HepG2 (cell line): ENCODE results near the gene ANKRD52. TPM values are rescaled to one million over a fixed set of nuclear protein-coding genes. Genes with fewer than 3 reads are reported as not detected.
A peak's percentile ranks its signal among the peaks of the same experiment; 100 is the strongest.

Experiments used
- AGO2 ChIP-seq: fragments of 200-400 bp; formaldehyde crosslinking; optimal IDR thresholded peaks from 2 replicates; pipeline ENCODE3; 2017; ENCODE audit warnings: mild to moderate bottlenecking, low read depth, low read length, moderate library complexity
- ATF7-NPFF ChIP-seq: sonication (generic); formaldehyde crosslinking; IDR thresholded peaks from 2 replicates; pipeline ENCODE4 v1.8.1; 2023; ENCODE audit warnings: mild to moderate bottlenecking, low read depth, missing genetic modification reagents, moderate library complexity
- BCL6 ChIP-seq: IDR thresholded peaks from 2 replicates; pipeline ENCODE4 v1.6.1; 2016; ENCODE audit warnings: missing genetic modification reagents, missing compliant biosample characterization
- HIVEP1 ChIP-seq: sonication (generic); formaldehyde crosslinking; IDR thresholded peaks from 2 replicates; pipeline ENCODE4 v1.4.0; 2020; ENCODE audit warnings: mild to moderate bottlenecking, missing genetic modification reagents
- HOXA3 ChIP-seq: sonication (generic); formaldehyde crosslinking; IDR thresholded peaks from 2 replicates; pipeline ENCODE4 v1.5.0; 2020; ENCODE audit warnings: missing genetic modification reagents
- ISL2 ChIP-seq: sonication (generic); formaldehyde crosslinking; IDR thresholded peaks from 2 replicates; pipeline ENCODE4 v1.5.0; 2020; ENCODE audit warnings: missing genetic modification reagents
- KMT2A ChIP-seq: sonication (generic); formaldehyde crosslinking; IDR thresholded peaks from 2 replicates; pipeline ENCODE4 v1.4.0; 2020; ENCODE audit warnings: missing genetic modification reagents
- MIER3 ChIP-seq: IDR thresholded peaks from 2 replicates; pipeline ENCODE4 v1.6.1; 2016; ENCODE audit warnings: missing compliant biosample characterization, borderline replicate concordance
- MXD3 ChIP-seq: IDR thresholded peaks from 2 replicates; pipeline ENCODE4 v1.6.1; 2016; ENCODE audit warnings: mild to moderate bottlenecking, missing biosample characterization, missing genetic modification reagents
- MXD4 ChIP-seq: IDR thresholded peaks from 2 replicates; pipeline ENCODE4 v1.6.1; 2016; ENCODE audit warnings: mild to moderate bottlenecking, missing biosample characterization, missing genetic modification reagents
- MXI1 ChIP-seq: IDR thresholded peaks from 3 replicates; pipeline ENCODE4 v1.6.1; 2012; ENCODE audit warnings: low read depth, low read length, inconsistent platforms, borderline replicate concordance
- NFKBIZ ChIP-seq: IDR thresholded peaks from 2 replicates; pipeline ENCODE4 v1.6.1; 2018; ENCODE audit warnings: missing genetic modification reagents, missing compliant biosample characterization
- PHF20 ChIP-seq: sonication (generic); formaldehyde crosslinking; IDR thresholded peaks from 2 replicates; pipeline ENCODE4 v1.5.0; 2020; ENCODE audit warnings: mild to moderate bottlenecking, missing genetic modification reagents
- PITX1 ChIP-seq: sonication (generic); formaldehyde crosslinking; IDR thresholded peaks from 2 replicates; pipeline ENCODE4 v1.5.1; 2020; ENCODE audit warnings: mild to moderate bottlenecking, missing genetic modification reagents
- RNF2 ChIP-seq: fragments of 450-650 bp; conservative IDR thresholded peaks from 2 replicates; pipeline ENCODE4 v1.6.1; 2016; ENCODE audit warnings: low read depth
- TBL1XR1 ChIP-seq: fragments of 150-350 bp; IDR thresholded peaks from 2 replicates; pipeline ENCODE4 v1.6.1; 2014; ENCODE audit warnings: borderline replicate concordance, low read length; ENCODE audit not compliant: partially characterized antibody
- YEATS4 ChIP-seq: sonication (generic); formaldehyde crosslinking; IDR thresholded peaks from 2 replicates; pipeline ENCODE4 v1.4.0; 2020; ENCODE audit warnings: missing genetic modification reagents, borderline replicate concordance
- ZC3H13 ChIP-seq: sonication (generic); formaldehyde crosslinking; IDR thresholded peaks from 2 replicates; pipeline ENCODE4 v1.8.1; 2023; ENCODE audit warnings: mild to moderate bottlenecking, missing genetic modification reagents, moderate library complexity
- ZFP41 ChIP-seq: sonication (generic); formaldehyde crosslinking; IDR thresholded peaks from 2 replicates; pipeline ENCODE4 v1.4.0; 2020; ENCODE audit warnings: mild to moderate bottlenecking, missing genetic modification reagents, borderline replicate concordance
- ZFP82 ChIP-seq: sonication (generic); formaldehyde crosslinking; IDR thresholded peaks from 2 replicates; pipeline ENCODE4 v1.5.1; 2020; ENCODE audit warnings: mild to moderate bottlenecking, missing genetic modification reagents, borderline replicate concordance
- ZMYM4 ChIP-seq: sonication (generic); formaldehyde crosslinking; IDR thresholded peaks from 2 replicates; pipeline ENCODE4 v1.8.1; 2023; ENCODE audit warnings: mild to moderate bottlenecking, missing genetic modification reagents
- ZNF234 ChIP-seq: sonication (generic); formaldehyde crosslinking; conservative IDR thresholded peaks from 2 replicates; pipeline ENCODE4 v1.5.1; 2020; ENCODE audit warnings: mild to moderate bottlenecking, missing genetic modification reagents
- ZNF331 ChIP-seq: sonication (generic); formaldehyde crosslinking; IDR thresholded peaks from 2 replicates; pipeline ENCODE4 v1.4.0; 2020; ENCODE audit warnings: missing genetic modification reagents
- ZNF367 ChIP-seq: sonication (generic); formaldehyde crosslinking; IDR thresholded peaks from 2 replicates; pipeline ENCODE4 v1.4.0; 2020; ENCODE audit warnings: missing genetic modification reagents, borderline replicate concordance
- ZNF468 ChIP-seq: sonication (generic); formaldehyde crosslinking; IDR thresholded peaks from 2 replicates; pipeline ENCODE4 v1.8.0; 2022; ENCODE audit warnings: mild to moderate bottlenecking, moderate library complexity, missing genetic modification reagents
- ZNF556 ChIP-seq: sonication (generic); formaldehyde crosslinking; IDR thresholded peaks from 2 replicates; pipeline ENCODE4 v1.4.0; 2020; ENCODE audit warnings: mild to moderate bottlenecking, missing genetic modification reagents, borderline replicate concordance
- ZNF605 ChIP-seq: sonication (generic); formaldehyde crosslinking; IDR thresholded peaks from 2 replicates; pipeline ENCODE4 v1.8.0; 2022; ENCODE audit warnings: mild to moderate bottlenecking, missing genetic modification reagents
- polyA plus RNA-seq, 8 experiments: library from polyadenylated mRNA; depleted of rRNA in 3 of 8; stranded (reverse) in 7 of 8; unstranded in 1 of 8; fragments of >200 nt; fragmentation: Illumina TruSeq in 4 of 8; extraction: Trizol in 4 of 8; gene quantifications; 2 replicates each; pipeline versions ENCODE4 v1.2.1 to v1.2.3, GENCODE V29; 2011 to 2016; ENCODE audit warnings: low read depth in 4 of 8, missing spikeins in 1 of 8, mixed read lengths in 1 of 8; ENCODE audit not compliant: insufficient read depth in 1 of 8
- total RNA-seq, 5 experiments: library from RNA; depleted of rRNA; stranded (reverse); fragments of >200 nt; fragmentation: Illumina TruSeq; extraction: Trizol; gene quantifications; 2 replicates each; pipeline ENCODE4 v1.2.3, GENCODE V29; 2016; ENCODE audit warnings: low read depth in 1 of 5
- TF ChIP-seq, protein P1 (sequence below): sonication (generic); formaldehyde crosslinking; IDR thresholded peaks from 2 replicates; pipeline ENCODE4 v1.5.0; 2020; ENCODE audit warnings: mild to moderate bottlenecking, missing genetic modification reagents, moderate library complexity

Gene ANKRD52
- total and polyA plus RNA-seq, 2 of the 13 experiments (the other 11 are each of a cell fraction or from before 2014, with no cell fraction given), result 7.8 to 9.2 TPM

DNA sequence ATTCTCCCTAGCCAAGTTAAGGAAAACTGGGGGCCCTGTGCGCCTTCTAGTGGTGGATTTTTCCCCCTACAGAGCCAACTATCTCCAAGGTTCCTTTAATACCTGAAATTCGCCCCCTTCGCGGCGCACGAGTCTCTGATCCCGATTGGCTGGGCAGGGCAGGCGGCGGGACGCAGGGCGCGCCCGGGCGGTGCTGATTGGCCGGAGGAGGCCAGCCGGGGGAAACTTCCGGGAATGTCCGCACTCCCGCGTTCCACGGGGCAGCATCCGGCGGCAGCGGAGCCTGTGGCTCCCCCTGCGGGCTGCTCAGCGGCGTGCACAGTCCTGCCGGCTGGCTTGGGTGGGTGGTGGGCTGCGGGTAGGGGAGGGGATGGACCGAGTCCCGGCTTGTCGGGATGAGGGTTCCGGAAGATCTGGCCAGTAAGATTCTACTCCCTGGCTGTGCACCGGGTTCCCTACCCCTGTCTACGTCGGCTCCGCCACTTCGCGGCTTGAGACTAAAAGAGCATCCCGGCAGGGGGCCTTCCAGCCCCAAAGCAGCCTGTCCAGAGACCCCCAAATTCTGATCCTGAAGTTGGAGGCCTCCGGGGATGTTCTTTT, 34.0 kb downstream of the ANKRD52 start, which contains the start of gene NABP2 (continued):
- TF ChIP-seq ISL2 (CRISPR knock-in tag) (0 out of 2 replicates have a peak, but pooled peaks have one; percentile 10), MXI1 (peak; percentile 60; the same call in 1 of the 3 replicates), HOXA3 (CRISPR knock-in tag) (peak; percentile 85), ZFP82 (0 out of 2 replicates have a peak, but pooled peaks have one; percentile 38), PHF20 (CRISPR knock-in tag) (peak; percentile 79), TBL1XR1 (no peak), NFKBIZ (CRISPR knock-in tag) (no peak; the same call in 1 of the 2 replicates), ZNF331 (peak; percentile 26; the same call in 1 of the 2 replicates), ZMYM4 (CRISPR knock-in tag) (peak; percentile 95), AGO2 (peak; percentile 34), ZNF556 (CRISPR knock-in tag) (peak; percentile 54; the same call in 1 of the 2 replicates), ATF7-NPFF (CRISPR knock-in tag) (peak; percentile 68; the same call in 1 of the 2 replicates), HIVEP1 (CRISPR knock-in tag) (no peak), MXD4 (0 out of 2 replicates have a peak, but pooled peaks have one; percentile 72), ZNF367 (no peak), ZFP41 (CRISPR knock-in tag) (no peak), ZNF234 (CRISPR knock-in tag) (peak; percentile 71; the same call in 1 of the 2 replicates), ZNF468 (CRISPR knock-in tag) (no peak), ZC3H13 (CRISPR knock-in tag) (no peak; the same call in 1 of the 2 replicates), ZNF605 (CRISPR knock-in tag) (peak; percentile 92), RNF2 (0 out of 2 replicates have a peak, but pooled peaks have one; percentile 66), YEATS4 (CRISPR knock-in tag) (peak; percentile 64; the same call in 1 of the 2 replicates), KMT2A (CRISPR knock-in tag) (peak; percentile 59; the same call in 1 of the 2 replicates), MIER3 (CRISPR knock-in tag) (peak; percentile 35; the same call in 1 of the 2 replicates), PITX1 (CRISPR knock-in tag) (peak; percentile 74), MXD3 (CRISPR knock-in tag) (peak; percentile 20; the same call in 1 of the 2 replicates), BCL6 (peak; percentile 29; the same call in 1 of the 2 replicates)
- TF ChIP-seq, protein P1, sequence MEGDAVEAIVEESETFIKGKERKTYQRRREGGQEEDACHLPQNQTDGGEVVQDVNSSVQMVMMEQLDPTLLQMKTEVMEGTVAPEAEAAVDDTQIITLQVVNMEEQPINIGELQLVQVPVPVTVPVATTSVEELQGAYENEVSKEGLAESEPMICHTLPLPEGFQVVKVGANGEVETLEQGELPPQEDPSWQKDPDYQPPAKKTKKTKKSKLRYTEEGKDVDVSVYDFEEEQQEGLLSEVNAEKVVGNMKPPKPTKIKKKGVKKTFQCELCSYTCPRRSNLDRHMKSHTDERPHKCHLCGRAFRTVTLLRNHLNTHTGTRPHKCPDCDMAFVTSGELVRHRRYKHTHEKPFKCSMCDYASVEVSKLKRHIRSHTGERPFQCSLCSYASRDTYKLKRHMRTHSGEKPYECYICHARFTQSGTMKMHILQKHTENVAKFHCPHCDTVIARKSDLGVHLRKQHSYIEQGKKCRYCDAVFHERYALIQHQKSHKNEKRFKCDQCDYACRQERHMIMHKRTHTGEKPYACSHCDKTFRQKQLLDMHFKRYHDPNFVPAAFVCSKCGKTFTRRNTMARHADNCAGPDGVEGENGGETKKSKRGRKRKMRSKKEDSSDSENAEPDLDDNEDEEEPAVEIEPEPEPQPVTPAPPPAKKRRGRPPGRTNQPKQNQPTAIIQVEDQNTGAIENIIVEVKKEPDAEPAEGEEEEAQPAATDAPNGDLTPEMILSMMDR, result peak; percentile 93
